GM10266 (cell line): ENCODE measurements around the gene HSPA5.
A peak's percentile ranks its signal among the peaks of the same experiment; 100 is the strongest.
"Not testable (repeated sequence)": the region's sequence is repeated elsewhere in the genome, so short reads cannot be mapped to it uniquely, and the experiment has no call there.

Source experiments
- DNase-seq: peaks from one replicate; pipeline ENCODE4 v3.0.0; 2012; ENCODE audit errors: extremely low spot score
- TF ChIP-seq, protein P1 (sequence below): IDR thresholded peaks from 2 replicates; pipeline ENCODE4 v1.5.1; 2012; ENCODE audit warnings: mild to moderate bottlenecking, low read depth; ENCODE audit not compliant: control insufficient read depth, insufficient read depth; ENCODE audit errors: missing control alignments

The HSPA5 gene

DNA sequence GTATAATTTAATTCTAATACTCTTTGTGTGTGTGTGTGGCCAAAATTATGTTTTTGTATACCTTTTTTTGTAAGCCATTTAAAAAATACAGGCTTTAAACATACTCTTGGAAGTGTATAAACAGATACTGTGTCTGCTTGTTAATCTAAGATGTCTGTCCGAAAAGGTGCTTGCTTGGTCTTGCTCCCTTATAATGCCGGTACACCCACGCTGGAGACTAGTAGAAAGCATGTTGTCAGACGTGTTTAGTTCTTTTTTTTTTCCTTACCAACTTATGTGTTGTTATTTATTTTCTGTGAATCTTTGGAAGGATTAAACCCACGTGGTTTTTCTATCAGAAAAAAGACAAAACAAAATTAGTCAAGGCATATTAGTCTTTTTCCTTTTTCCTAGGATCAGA lies 29.9 kb upstream of the HSPA5 start:
- TF ChIP-seq, protein P1, sequence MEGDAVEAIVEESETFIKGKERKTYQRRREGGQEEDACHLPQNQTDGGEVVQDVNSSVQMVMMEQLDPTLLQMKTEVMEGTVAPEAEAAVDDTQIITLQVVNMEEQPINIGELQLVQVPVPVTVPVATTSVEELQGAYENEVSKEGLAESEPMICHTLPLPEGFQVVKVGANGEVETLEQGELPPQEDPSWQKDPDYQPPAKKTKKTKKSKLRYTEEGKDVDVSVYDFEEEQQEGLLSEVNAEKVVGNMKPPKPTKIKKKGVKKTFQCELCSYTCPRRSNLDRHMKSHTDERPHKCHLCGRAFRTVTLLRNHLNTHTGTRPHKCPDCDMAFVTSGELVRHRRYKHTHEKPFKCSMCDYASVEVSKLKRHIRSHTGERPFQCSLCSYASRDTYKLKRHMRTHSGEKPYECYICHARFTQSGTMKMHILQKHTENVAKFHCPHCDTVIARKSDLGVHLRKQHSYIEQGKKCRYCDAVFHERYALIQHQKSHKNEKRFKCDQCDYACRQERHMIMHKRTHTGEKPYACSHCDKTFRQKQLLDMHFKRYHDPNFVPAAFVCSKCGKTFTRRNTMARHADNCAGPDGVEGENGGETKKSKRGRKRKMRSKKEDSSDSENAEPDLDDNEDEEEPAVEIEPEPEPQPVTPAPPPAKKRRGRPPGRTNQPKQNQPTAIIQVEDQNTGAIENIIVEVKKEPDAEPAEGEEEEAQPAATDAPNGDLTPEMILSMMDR: no peak

DNA sequence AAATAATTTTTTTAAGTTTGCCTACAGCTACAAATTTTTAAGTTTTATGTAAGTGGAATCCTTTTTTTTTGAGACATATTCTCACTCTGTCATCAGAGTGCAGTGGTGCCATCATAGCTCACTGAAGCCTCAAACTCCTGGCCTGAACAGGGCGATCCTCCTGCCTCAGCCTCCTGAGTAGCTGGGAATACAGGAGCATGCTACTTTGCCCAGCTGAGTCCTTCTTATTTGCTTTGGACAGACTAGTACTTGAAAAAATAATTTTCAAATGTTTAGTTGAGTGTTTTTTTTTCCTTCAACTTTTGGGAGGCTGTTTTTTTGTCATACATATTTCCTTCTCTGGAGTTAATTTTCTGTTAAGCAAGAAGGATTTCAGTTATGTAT lies 27.9 kb upstream of the HSPA5 start:
- DNase-seq: no peak
- TF ChIP-seq, protein P1: no peak

More for the DNA sequence above, 29.9 kb upstream of the HSPA5 start:
- DNase-seq: no peak

DNA sequence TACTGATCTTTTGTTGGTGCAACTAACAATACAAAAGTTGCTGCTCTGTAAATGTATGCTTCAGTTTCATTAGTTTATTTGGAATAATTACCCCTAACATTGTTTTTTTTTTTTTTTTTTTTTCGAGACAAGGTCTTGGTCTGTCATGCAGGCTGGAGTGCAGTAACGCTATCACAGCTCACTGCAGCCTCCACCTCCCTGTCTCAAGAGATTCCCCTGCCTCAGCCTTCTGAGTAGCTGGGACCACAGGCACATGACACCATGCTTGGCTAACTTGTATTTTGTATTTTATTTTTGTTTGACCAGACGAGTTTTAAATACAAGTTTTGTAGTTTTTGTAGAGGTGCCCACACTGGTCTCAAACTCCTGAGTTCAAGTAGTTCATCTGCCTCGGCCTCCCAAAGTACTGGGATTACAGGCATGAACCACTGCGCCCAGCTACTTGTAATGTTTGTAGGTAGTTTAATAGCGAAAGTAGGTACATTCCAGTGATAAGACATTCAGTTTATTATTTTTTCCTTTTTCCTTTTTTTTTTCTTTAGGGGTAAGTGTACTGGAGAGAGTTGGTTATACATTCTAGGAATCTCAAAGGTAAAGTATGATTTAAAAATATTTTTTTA lies 27.4 kb upstream of the HSPA5 start:
- DNase-seq: no peak
- TF ChIP-seq, protein P1: no peak

DNA sequence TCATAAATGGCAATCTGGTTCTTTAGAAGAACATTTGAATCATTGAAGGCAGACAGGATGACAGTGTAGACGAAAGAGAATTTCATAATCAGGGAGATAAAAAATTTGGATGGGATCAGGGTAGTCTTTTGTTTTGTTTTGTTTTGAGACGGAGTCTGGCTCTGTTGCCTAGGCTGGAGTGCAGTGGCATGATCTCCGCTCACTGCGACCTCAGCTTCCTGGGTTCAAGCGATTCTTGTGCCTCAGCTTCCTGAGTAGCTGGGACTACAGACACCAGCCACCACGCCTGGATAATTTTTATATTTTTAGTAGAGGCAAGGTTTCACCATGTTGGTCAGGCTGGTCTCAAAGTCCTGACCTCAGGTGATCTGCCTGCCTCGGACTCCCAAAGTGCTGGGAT lies 22.9 kb upstream of the HSPA5 start:
- DNase-seq: not testable (repeated sequence)

DNA sequence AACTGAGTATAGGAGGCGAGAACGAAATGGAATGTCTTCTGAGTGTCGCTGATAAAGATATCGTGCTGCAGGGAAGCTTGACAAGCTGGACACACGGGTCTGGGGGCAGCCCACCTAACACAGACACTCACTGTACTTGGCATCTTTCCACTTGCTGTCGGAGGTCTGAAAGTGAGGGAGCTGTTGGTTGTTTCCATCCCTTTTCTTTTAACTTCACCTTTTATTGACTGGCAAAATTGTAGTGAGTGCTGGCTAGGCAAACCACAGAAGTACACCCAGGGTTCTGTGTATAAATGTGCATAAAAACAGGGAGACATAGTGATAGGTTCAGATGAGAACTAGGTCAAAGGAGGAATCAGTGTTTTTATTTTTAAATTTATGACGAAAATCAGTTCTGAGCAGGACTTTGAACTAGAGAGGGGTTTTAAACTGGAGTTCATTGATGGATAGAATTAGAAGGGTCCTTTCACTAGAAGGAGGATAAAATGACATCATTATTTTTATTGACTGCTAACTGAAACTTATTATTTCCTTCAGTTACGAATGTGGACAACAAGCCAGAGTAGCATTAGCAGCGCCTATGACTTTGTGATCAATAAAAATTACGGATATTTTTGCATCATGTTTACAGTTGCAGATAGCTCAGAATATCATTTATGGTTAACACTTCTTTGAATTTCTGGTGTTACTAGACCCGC lies 21.3 kb upstream of the HSPA5 start:
- DNase-seq: no peak
- TF ChIP-seq, protein P1: no peak

DNA sequence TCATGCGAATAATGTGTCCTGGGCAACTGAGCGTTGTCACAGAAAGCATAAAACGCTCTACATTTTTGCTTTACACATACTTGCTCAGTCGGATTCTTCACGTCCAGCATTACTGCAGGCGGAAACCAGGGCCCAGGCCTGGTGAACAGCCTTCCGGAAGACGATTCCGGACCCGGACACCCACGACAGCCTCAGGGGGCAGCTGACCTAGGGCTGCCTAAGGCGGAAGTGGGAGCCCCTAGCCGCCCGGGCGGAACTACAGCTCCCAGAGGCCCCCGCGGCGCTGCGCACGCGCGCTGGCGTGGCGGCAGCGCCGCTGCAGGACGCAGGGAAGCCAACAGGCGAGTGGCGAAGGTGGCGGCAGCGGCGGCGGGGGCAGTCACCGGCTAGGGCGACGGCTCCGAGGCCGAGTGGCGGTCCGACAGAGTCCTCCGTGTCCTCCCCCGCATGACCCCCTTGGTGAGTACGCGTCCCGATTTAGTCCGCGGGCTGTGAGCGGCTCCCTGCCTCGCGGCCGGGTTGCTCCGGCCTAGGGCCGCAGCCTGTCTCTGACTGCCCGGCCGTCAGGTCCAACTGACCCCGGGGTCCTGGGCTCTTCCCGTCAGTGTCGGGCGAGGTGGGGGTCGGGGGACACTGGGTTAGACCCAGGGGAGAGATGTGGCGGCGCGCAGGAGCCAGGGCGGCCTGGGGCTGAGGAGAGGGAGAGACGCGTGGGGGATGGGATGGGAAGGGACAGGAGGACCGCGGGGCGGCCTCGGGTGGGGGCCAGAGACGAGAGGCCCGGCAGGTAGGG lies 20.6 kb upstream of the HSPA5 start, which contains the start of gene GAPVD1:
TSS of gene GAPVD1 (plus strand) at position 326 of the 793 bp plus-strand sequence. CDS start 37,096 bp downstream, outside the sequence.
- peak; percentile 97 for DNase-seq
- TF ChIP-seq, protein P1: peak; percentile 41

DNA sequence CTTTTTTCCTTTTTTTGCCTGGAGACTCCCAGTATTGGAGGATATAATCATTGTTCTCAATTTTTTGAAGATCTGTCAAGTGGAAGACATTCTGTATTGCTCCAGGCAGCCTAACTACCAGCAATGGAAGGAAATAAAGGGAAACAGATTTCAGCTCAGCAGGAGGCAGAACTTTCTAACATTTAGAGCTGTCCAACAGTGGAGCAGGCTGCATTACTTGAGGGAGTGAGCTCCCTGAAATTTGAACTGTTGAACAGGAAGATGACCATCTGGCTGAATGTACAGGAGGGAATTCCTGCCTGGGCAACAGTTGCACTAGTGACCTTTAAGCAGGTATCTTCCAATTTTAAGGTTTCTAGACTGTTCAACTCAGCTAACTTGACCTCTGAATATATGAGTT lies 19.4 kb upstream of the HSPA5 start:
- DNase-seq: no peak
- TF ChIP-seq, protein P1: no peak
